Adrenal gland (tissue), 5 donors: Measurements from ENCODE around the gene PHF20.

Experiments used
- POLR2A ChIP-seq, 2 donors: fragments of 450-650 bp; IDR thresholded peaks; one replicate each; pipeline ENCODE4 v1.6.1; 2017; ENCODE audit warnings: antibody characterized with exemption in 2 of 2, mild to moderate bottlenecking in 2 of 2, moderate library complexity in 1 of 2
- TF ChIP-seq, protein P1 (sequence below), 6 experiments: fragments of 450-650 bp in 4 of 6; fragments of 200-600 bp in 2 of 6; sonication (generic) in 1 of 6; IDR thresholded peaks; 1 replicate in 5 of 6; 2 replicates in 1 of 6; pipeline versions ENCODE4 v1.5.1 to v1.8.0; 2016 to 2021; ENCODE audit warnings: antibody characterized with exemption in 6 of 6, mild to moderate bottlenecking in 2 of 6, moderate library complexity in 1 of 6
- donor health status: DM: no; HTN: no; CAD: no.

DNA sequence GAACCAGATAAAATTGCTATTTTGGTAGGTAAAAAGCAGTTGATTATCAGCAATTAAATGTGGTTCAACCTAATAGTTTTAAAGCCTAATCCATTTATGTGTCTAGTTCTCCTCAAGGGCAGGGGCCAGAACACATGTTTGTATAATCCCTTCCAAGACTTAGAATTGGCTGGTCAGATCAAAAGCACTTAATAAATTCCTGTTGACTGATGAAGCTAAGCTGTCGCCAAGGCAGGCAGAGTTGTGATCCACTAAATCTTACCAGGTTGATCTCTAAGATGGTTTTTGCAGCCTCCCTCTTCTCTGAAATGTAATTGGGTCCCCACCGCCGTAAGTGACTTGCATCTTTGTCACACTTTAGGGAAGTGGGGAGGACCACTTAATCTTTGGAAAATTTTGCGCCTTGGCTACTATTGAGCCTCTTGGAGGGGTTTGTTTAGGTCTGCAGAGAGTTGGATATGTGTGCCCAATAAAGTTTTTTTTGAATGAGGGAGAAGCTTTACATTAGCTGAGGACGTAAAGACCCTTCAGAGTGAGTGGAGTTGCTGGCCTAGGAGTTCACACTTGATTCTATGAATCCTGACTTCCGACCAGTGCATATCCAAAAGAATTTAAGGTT, 65.9 kb downstream of the PHF20 start:
- no peak for TF ChIP-seq POLR2A (IDR thresholded peaks at IDR 0.05)
- TF ChIP-seq, protein P1, sequence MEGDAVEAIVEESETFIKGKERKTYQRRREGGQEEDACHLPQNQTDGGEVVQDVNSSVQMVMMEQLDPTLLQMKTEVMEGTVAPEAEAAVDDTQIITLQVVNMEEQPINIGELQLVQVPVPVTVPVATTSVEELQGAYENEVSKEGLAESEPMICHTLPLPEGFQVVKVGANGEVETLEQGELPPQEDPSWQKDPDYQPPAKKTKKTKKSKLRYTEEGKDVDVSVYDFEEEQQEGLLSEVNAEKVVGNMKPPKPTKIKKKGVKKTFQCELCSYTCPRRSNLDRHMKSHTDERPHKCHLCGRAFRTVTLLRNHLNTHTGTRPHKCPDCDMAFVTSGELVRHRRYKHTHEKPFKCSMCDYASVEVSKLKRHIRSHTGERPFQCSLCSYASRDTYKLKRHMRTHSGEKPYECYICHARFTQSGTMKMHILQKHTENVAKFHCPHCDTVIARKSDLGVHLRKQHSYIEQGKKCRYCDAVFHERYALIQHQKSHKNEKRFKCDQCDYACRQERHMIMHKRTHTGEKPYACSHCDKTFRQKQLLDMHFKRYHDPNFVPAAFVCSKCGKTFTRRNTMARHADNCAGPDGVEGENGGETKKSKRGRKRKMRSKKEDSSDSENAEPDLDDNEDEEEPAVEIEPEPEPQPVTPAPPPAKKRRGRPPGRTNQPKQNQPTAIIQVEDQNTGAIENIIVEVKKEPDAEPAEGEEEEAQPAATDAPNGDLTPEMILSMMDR (IDR thresholded peaks at IDR 0.05), result no peak
